Hematopoietic multipotent progenitor cell treated with erythropoietin and hydrocortisone succinate and interleukin-3 and kit ligand, for 4 days (in vitro differentiated cells): ENCODE measurements around the gene LTBP3.

Experiments used
- DNase-seq: peaks from one replicate; pipeline ENCODE4 v3.0.0-alpha.2; 2015

LTBP3 gene

GRCh38 chr11:65492637-65493366 is 65.4 kb downstream of the LTBP3 start:
- peak; percentile 85 for DNase-seq

GRCh38 chr11:65492387-65492636 is 65.8 kb downstream of the LTBP3 start:
- DNase-seq, result no peak

- DNase-seq, result peak; percentile 60
These were observed 66.4 kb downstream of the LTBP3 start for GRCh38 chr11:65491614-65492386.

DNA sequence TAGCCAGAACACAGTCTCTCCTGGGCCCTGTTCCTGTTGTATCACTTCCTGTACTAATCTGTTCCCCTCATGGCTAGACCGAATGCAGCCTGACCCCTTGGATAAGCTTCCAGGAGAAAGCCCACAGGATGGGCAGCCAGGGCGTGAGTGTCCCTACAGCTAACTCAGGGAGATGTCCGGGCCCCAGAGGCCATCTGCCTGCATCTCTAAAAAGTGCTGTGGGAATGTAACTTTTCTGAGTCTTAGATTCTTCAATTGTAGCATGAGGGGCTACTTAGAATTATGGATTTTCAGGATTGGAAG is 67.0 kb downstream of the LTBP3 start:
- DNase-seq, result no peak

GRCh38 chr11:65489706-65490320 is 68.3 kb downstream of the LTBP3 start:
- DNase-seq, result no peak

DNA sequence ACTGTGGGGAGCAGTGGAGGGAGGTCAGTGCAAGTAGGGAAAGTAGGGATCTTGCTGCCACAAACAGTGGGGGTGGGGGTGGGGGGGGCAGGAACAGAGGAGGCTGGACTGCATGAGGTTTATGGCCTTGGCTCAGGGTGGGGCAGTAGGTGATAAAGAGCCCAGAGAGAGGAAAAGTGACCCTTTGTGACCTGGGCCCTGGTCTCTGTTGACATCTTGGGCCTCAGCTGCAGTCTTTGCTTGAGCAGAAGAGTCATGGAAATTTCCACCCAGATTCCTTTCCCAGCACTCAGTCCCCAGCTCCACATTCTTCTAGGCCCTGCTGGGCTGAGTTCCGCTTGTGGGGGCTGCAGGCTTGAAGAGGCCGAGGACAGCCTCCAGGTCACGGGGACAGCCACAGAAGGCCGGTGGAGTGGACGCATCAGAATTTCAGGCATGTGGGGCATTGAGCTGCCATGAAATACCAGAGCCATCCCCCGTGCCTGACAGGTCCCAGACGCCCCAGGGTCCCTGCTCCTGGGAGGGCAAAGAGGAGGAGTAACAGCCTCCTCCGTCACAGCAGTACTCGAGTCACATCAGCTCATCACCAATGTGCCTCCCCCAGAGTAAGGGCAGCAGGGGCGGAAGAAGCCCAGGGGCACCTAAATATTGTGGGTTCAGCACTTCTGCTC is 69.0 kb downstream of the LTBP3 start:
- no peak for DNase-seq
